ENCODE results near the gene CLNS1A.

DNA sequence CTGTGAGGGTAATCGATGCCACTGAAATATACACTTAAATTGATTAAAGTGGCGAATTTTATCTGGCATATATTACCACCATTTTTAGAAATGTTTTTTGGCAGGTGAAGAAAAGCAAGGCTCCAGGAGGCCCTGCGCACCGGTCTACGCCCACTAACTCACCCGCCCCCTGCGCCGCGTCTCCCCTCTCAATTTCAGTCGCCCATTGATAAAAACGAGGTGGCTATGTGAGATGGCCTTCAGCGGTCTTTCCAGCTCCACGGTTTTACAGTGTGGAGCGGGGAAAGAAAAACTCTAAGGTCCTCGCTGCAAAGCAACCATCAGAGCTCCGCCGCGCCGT, 48.4 kb downstream of the CLNS1A start:
- no peak for TF ChIP-seq YY1 (IDR thresholded peaks at IDR 0.05; ENCODE audit: low read depth)
- TF ChIP-seq, protein P1, sequence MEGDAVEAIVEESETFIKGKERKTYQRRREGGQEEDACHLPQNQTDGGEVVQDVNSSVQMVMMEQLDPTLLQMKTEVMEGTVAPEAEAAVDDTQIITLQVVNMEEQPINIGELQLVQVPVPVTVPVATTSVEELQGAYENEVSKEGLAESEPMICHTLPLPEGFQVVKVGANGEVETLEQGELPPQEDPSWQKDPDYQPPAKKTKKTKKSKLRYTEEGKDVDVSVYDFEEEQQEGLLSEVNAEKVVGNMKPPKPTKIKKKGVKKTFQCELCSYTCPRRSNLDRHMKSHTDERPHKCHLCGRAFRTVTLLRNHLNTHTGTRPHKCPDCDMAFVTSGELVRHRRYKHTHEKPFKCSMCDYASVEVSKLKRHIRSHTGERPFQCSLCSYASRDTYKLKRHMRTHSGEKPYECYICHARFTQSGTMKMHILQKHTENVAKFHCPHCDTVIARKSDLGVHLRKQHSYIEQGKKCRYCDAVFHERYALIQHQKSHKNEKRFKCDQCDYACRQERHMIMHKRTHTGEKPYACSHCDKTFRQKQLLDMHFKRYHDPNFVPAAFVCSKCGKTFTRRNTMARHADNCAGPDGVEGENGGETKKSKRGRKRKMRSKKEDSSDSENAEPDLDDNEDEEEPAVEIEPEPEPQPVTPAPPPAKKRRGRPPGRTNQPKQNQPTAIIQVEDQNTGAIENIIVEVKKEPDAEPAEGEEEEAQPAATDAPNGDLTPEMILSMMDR (IDR thresholded peaks at IDR 0.05) = no peak
- no peak for TF ChIP-seq RXRA (IDR thresholded peaks at IDR 0.05; ENCODE audit: borderline replicate concordance, low read depth)

Data from SK-N-SH (cell line).